Prostate gland (tissue), 2 donors: ENCODE measurements around the gene LITAFD.

Experiments used
- POLR2A ChIP-seq: fragments of 450-650 bp; IDR thresholded peaks from one replicate; pipeline ENCODE4 v1.6.1; 2016; ENCODE audit warnings: antibody characterized with exemption, mild to moderate bottlenecking
- TF ChIP-seq, protein P1 (sequence below), 4 experiments: fragments of 200-600 bp in 2 of 4; fragments of 450-650 bp in 2 of 4; sonication (generic) in 2 of 4; IDR thresholded peaks; 1 replicate in 3 of 4; 2 replicates in 1 of 4; pipeline ENCODE4 v1.5.1; 2016 to 2019; ENCODE audit warnings: antibody characterized with exemption in 4 of 4, mild to moderate bottlenecking in 2 of 4, moderate library complexity in 2 of 4

- TF ChIP-seq POLR2A, result no peak
- TF ChIP-seq, protein P1, sequence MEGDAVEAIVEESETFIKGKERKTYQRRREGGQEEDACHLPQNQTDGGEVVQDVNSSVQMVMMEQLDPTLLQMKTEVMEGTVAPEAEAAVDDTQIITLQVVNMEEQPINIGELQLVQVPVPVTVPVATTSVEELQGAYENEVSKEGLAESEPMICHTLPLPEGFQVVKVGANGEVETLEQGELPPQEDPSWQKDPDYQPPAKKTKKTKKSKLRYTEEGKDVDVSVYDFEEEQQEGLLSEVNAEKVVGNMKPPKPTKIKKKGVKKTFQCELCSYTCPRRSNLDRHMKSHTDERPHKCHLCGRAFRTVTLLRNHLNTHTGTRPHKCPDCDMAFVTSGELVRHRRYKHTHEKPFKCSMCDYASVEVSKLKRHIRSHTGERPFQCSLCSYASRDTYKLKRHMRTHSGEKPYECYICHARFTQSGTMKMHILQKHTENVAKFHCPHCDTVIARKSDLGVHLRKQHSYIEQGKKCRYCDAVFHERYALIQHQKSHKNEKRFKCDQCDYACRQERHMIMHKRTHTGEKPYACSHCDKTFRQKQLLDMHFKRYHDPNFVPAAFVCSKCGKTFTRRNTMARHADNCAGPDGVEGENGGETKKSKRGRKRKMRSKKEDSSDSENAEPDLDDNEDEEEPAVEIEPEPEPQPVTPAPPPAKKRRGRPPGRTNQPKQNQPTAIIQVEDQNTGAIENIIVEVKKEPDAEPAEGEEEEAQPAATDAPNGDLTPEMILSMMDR (IDR thresholded peaks at IDR 0.05), result no peak
Measured at GRCh38 chr16:8877894-8878522, 4.1 kb upstream of the LITAFD start.
